Loucy (cell line): ENCODE measurements around the gene ZER1.

Experiments
- EZH2phosphoT487 ChIP-seq: fragments of 200-600 bp; IDR thresholded peaks from 2 replicates; pipeline ENCODE4 v1.6.1; 2018; ENCODE audit warnings: antibody characterized with exemption, mild to moderate bottlenecking, moderate library complexity, borderline replicate concordance
- TF ChIP-seq, protein P1 (sequence below): fragments of 200-600 bp; sonication (generic); conservative IDR thresholded peaks from 2 replicates; pipeline ENCODE4 v1.5.1; 2014; ENCODE audit warnings: mild to moderate bottlenecking, antibody characterized with exemption, low read length

DNA sequence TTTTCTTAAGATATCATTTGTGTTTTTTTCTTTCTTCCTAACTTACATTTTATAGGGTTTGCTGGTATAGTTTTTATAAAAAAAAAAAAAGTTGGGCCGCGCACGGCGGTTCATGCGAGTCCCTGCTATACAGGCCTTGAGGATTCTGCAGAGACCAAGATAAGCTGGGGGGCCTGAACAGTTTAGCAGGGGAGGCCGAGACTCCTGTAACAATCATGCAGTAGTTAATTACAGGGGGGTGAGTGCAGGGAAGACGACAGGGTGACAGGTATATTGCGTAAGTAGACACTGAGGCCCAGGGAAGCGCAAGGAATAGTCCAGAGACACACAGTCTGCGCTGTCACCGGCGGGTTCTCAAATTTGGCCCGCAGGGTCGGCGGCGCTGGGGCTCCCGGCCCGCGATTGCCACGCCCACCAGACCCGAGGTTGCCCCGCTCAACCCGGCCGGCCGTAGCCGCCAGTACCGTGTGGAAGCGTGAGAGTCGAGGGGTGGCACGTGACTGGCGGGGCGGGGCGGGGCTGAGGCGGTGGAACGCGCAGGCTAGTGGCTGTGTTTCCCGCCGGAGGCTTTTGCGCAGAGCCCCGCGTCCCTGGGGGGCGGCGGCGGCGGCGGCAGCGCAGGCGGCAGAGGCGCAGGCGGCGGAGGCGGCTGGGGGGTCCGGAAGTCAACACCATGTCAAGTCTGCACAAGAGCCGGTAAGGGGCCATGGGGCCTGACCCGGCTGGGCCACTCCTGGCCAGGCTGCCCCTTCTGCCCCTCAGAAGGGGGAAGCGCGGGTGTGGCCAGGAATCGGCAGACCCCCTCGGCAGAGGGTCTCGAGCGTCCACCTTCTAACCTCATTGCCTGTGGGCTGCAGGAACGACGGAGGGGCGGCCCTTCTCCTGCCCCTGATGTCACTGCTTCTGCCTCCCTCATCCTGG lies 15.2 kb upstream of the ZER1 start, which contains the start of gene TBC1D13:
- no peak for TF ChIP-seq EZH2phosphoT487
- TF ChIP-seq, protein P1, sequence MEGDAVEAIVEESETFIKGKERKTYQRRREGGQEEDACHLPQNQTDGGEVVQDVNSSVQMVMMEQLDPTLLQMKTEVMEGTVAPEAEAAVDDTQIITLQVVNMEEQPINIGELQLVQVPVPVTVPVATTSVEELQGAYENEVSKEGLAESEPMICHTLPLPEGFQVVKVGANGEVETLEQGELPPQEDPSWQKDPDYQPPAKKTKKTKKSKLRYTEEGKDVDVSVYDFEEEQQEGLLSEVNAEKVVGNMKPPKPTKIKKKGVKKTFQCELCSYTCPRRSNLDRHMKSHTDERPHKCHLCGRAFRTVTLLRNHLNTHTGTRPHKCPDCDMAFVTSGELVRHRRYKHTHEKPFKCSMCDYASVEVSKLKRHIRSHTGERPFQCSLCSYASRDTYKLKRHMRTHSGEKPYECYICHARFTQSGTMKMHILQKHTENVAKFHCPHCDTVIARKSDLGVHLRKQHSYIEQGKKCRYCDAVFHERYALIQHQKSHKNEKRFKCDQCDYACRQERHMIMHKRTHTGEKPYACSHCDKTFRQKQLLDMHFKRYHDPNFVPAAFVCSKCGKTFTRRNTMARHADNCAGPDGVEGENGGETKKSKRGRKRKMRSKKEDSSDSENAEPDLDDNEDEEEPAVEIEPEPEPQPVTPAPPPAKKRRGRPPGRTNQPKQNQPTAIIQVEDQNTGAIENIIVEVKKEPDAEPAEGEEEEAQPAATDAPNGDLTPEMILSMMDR = no peak
